Ascending aorta (tissue), 2 donors: ENCODE results near the gene CCDC106. TPM values are rescaled to one million over a fixed set of nuclear protein-coding genes. Genes with fewer than 3 reads are reported as not detected.

Experiments
- DNase-seq, 2 donors: peaks; one replicate each; pipeline ENCODE4 v3.0.0-alpha.2; 2019; ENCODE audit warnings: low spot score in 2 of 2
- H3K27ac ChIP-seq, 2 donors: fragments of 200-600 bp; sonication (generic); one replicate each; pipeline ENCODE4 v1.5.1; 2016 to 2017; ENCODE audit warnings: mild to moderate bottlenecking in 1 of 2
- H3K27me3 ChIP-seq: fragments of 200-600 bp; sonication (generic); one replicate; pipeline ENCODE4 v1.5.1; 2017
- H3K36me3 ChIP-seq, 2 donors: fragments of 200-600 bp; sonication (generic); one replicate each; pipeline ENCODE4 v1.5.1; 2016
- H3K4me1 ChIP-seq, 2 donors: fragments of 200-600 bp; sonication (generic); one replicate each; pipeline ENCODE4 v1.5.1; 2016 to 2017; ENCODE audit warnings: mild to moderate bottlenecking in 1 of 2
- H3K4me3 ChIP-seq, 2 donors: fragments of 200-600 bp; sonication (generic); one replicate each; pipeline ENCODE4 v1.5.1; 2016 to 2017; ENCODE audit warnings: mild to moderate bottlenecking in 1 of 2
- H3K9me3 ChIP-seq, 2 donors: fragments of 200-600 bp; sonication (generic); one replicate each; pipeline ENCODE4 v1.5.1; 2016
- CTCF ChIP-seq, 3 experiments: fragments of 200-600 bp in 2 of 3; fragments of 450-650 bp in 1 of 3; sonication (generic) in 2 of 3; IDR thresholded peaks; one replicate each; pipeline ENCODE4 v1.5.1; 2016 to 2019; ENCODE audit warnings: antibody characterized with exemption in 3 of 3, mild to moderate bottlenecking in 1 of 3, moderate library complexity in 1 of 3
- intact Hi-C: fragments of 100-400 bp; cut with DNase I; formaldehyde crosslinking; loops from one replicate; pipeline ENCODE4 v1.15.1; 2023
- total RNA-seq: library from RNA; depleted of rRNA; stranded (reverse); fragments of >200 nt; gene quantifications from one replicate; pipeline ENCODE4 v1.1.0, GENCODE V29; 2016

Gene CCDC106
- total RNA-seq, 1 donor from 2014 or later: 27.6 TPM

GRCh38 chr19:55698256-55698655 lies 50.2 kb downstream of the CCDC106 start:
- no peaks in the 10 kb centered on the region for H3K27me3 ChIP-seq
- no peaks in the 10 kb centered on the region for H3K4me1 ChIP-seq
- no peak overlapping the region for H3K4me3 ChIP-seq
- no peak for TF ChIP-seq CTCF (IDR thresholded peaks at IDR 0.05)
- peaks cover 47 to 58% of the 10 kb centered on the region in 2 donors for H3K36me3 ChIP-seq
- intact Hi-C loops: no loop called here
- no peak overlapping the region for H3K27ac ChIP-seq
- DNase-seq: no peak
- H3K9me3 ChIP-seq: no peaks in the 10 kb centered on the region

GRCh38 chr19:55699221-55699620 lies 51.2 kb downstream of the CCDC106 start:
- Histone ChIP-seq H3K9me3 (no peaks in the 10 kb centered on the region), H3K36me3 (peaks cover 40 to 50% of the 10 kb centered on the region in 2 donors), H3K4me1 (no peaks in the 10 kb centered on the region), H3K4me3 (no peak overlapping the region), H3K27ac (no peak overlapping the region), H3K27me3 (no peaks in the 10 kb centered on the region)
- intact Hi-C loops: no loop called here
- DNase-seq: no peak
- TF ChIP-seq CTCF (IDR thresholded peaks at IDR 0.05): no peak

- H3K36me3 ChIP-seq: peaks cover 24 to 34% of the 10 kb centered on the region in 2 donors
- no peak for DNase-seq
- TF ChIP-seq CTCF (IDR thresholded peaks at IDR 0.05): no peak
- H3K4me3 ChIP-seq: no peak overlapping the region
- H3K9me3 ChIP-seq: no peaks in the 10 kb centered on the region
- H3K27me3 ChIP-seq: no peaks in the 10 kb centered on the region
- H3K4me1 ChIP-seq: no peaks in the 10 kb centered on the region
- intact Hi-C loops: no loop called here
- H3K27ac ChIP-seq: no peak overlapping the region
Observed at GRCh38 chr19:55700813-55701212, 52.8 kb downstream of the CCDC106 start.

- peaks cover 15 to 24% of the 10 kb centered on the region in 2 donors for H3K36me3 ChIP-seq
- no peak for DNase-seq
- intact Hi-C loops: no loop called here
Observed at GRCh38 chr19:55702131-55702627, 54.2 kb downstream of the CCDC106 start.

More at GRCh38 chr19:55702131-55702627, 54.2 kb downstream of the CCDC106 start:
- H3K4me3 ChIP-seq: no peak overlapping the region
- H3K27me3 ChIP-seq: no peaks in the 10 kb centered on the region
- no peaks in the 10 kb centered on the region for H3K4me1 ChIP-seq
- no peak for TF ChIP-seq CTCF (IDR thresholded peaks at IDR 0.05)
- H3K27ac ChIP-seq: no peak overlapping the region
- H3K9me3 ChIP-seq: no peaks in the 10 kb centered on the region

Other genes starting within 250 kb of the CCDC106 start
- gene UBE2S, start 240.4 kb upstream of the CCDC106 start, total RNA-seq: 82.6 TPM
- gene SHISA7, start 204.9 kb upstream of the CCDC106 start, total RNA-seq: 0.85 TPM
- 96.7 TPM for gene ISOC2, start 186.6 kb upstream of the CCDC106 start, total RNA-seq
- not detected for gene C19orf85, start 183.5 kb upstream of the CCDC106 start, total RNA-seq
- gene ZNF628, start 171.6 kb upstream of the CCDC106 start, total RNA-seq: 13.2 TPM
- 21.6 TPM for gene NAT14, start 163.0 kb upstream of the CCDC106 start, total RNA-seq
- gene SSC5D, start 159.8 kb upstream of the CCDC106 start, total RNA-seq: 22.4 TPM
- gene SBK2, start 111.1 kb upstream of the CCDC106 start, total RNA-seq: not detected
- gene SBK3, start 102.7 kb upstream of the CCDC106 start, total RNA-seq: not detected
- gene ZNF579, start 67.4 kb upstream of the CCDC106 start, total RNA-seq: 14.2 TPM
- 30.5 TPM for gene FIZ1, start 48.7 kb upstream of the CCDC106 start, total RNA-seq
- gene ZNF524, start 47.9 kb upstream of the CCDC106 start, total RNA-seq: 28.6 TPM
- 22.0 TPM for gene ZNF865, start 42.6 kb upstream of the CCDC106 start, total RNA-seq
- 14.7 TPM for gene ZNF784, start 23.6 kb upstream of the CCDC106 start, total RNA-seq
- 163 TPM for gene ZNF580, start 7.2 kb upstream of the CCDC106 start, total RNA-seq
- 12.1 TPM for gene ZNF581, start 4.6 kb upstream of the CCDC106 start, total RNA-seq
- 221 TPM for gene U2AF2, start 6.8 kb downstream of the CCDC106 start, total RNA-seq
- gene EPN1, start 27.0 kb downstream of the CCDC106 start, total RNA-seq: 122 TPM
- gene NLRP9, start 90.2 kb downstream of the CCDC106 start, total RNA-seq: not detected
- not detected for gene RFPL4A, start 110.9 kb downstream of the CCDC106 start, total RNA-seq
- not detected for gene RFPL4AL1, start 120.9 kb downstream of the CCDC106 start, total RNA-seq
- not detected for gene NLRP11, start 183.8 kb downstream of the CCDC106 start, total RNA-seq
- gene NLRP4, start 188.3 kb downstream of the CCDC106 start, total RNA-seq: not detected